NCI-H446 treated with DMSO at 0.1 percent for 48 hours (cell line): ENCODE results near the gene IRAK1BP1.
"Not testable (repeated sequence)": the region's sequence is repeated elsewhere in the genome, so short reads cannot be mapped to it uniquely, and the experiment has no call there.

Experiments used
- DNase-seq: peaks from one replicate; lab custom pipeline; 2025; lab: John Stamatoyannopoulos, UW

Gene IRAK1BP1, protein sequence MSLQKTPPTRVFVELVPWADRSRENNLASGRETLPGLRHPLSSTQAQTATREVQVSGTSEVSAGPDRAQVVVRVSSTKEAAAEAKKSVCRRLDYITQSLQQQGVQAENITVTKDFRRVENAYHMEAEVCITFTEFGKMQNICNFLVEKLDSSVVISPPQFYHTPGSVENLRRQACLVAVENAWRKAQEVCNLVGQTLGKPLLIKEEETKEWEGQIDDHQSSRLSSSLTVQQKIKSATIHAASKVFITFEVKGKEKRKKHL

DNA sequence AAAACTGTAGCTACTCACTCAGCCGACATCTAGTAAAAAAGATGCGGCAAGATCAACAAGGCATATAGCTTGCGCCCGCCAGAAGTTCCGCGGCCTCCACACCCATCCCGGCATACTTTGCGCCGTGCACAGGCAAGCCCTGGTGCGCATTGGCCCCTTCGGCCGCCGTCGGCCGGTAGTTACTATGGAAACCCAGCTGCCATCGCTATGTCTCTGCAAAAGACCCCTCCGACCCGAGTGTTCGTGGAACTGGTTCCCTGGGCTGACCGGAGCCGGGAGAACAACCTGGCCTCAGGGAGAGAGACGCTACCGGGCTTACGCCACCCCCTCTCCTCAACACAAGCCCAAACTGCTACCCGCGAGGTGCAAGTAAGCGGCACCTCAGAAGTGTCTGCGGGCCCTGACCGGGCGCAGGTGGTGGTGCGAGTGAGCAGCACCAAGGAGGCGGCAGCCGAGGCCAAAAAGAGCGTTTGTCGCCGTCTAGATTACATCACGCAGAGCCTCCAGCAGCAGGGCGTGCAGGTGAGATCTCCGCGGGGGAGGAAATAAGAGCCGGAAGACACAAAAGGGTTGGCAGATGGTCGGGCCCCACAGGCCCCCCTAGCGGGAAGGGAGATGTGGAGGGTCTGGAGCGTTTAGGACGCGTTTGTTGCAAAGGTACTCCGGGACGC, at the start of gene IRAK1BP1:
IRAK1BP1 (plus strand) TSS at position 182 of the 671 bp plus-strand sequence; CDS start at position 208, 26 bp downstream.
- peak; percentile 51 for DNase-seq

DNA sequence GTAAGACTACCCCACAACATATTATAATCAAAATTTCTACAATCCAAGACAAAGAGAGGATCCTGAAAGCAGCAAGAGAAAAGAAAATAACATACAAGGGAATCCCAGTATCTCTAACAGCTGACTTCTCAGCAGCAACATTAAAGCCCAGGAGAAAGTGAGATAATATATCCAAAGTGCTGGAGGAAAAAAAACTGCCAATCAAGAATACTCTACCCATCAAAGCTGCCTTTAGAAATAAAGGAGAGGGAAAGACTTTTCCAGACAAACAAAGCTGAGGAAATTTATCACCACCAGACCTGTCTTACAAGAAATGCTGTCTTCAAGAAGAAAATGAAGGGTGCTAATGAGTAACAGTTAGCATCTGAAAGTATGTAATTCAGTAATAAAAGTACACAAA, 43.3 kb upstream of the IRAK1BP1 start:
- no peak for DNase-seq

DNA sequence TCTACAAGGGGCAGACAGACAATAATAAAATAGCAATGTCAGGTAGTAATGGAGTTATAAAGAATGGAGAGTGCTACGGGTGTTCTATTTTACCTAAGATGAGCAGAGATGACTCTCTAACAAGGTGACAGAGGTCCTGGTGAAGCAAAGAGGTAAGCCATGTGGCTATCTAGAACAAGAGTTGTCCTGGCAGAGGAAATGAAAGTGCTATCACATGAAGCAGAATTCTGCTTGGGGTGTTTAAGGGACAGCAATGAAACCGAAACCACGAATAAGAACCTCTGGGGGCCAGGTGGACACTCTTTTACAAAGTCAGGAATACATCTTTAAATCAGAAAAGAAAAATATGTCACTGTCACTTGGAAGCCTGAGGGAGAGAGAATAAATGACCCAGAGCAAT, 37.9 kb upstream of the IRAK1BP1 start:
- no peak for DNase-seq

GRCh38 chr6:78830805-78831204, 36.5 kb upstream of the IRAK1BP1 start:
- DNase-seq = no peak

GRCh38 chr6:78831492-78831891, 35.9 kb upstream of the IRAK1BP1 start:
- no peak for DNase-seq

- DNase-seq = no peak
Observed at GRCh38 chr6:78832091-78832808, 35.1 kb upstream of the IRAK1BP1 start.

- no peak for DNase-seq
Observed at GRCh38 chr6:78835817-78836216, 31.5 kb upstream of the IRAK1BP1 start.

DNA sequence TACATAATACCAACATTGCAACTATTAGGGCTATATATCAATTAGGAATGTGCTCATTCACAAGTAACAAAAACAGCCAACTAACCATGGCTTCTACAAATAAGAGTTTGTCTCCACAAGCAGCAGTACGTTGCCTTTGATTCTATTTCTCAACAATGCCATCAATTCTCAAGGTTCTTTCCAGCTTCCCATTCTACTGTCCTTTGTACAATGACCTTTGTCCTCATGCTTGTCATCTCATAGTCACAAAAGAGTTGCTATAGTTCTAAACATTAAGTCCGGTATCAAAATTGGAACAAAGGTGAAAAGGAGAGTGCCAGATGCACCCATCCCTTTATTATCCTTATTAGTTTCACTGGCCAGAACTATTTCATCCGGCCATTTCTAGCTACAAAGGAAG, 30.8 kb upstream of the IRAK1BP1 start:
- no peak for DNase-seq

DNA sequence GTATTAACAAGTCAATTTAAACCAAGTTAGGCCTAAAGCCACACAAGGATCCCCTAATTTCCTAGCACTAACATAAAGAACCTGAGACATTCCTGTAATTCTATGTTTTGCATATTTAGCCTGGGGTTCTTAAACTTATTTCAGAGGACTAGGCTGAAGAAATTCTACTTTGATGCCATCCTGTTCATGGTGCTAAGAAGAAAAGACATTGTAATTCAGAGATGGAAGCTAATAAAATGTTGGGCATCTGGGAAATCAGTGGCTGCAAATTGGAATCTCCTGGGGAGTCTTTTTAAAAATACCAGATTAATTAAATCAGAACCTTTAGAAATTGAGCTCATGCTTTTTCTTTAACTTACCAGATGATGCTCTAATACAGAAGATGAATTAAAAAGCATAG, 26.2 kb upstream of the IRAK1BP1 start:
- no peak for DNase-seq

- DNase-seq = no peak
Observed at GRCh38 chr6:78842953-78843352, 24.4 kb upstream of the IRAK1BP1 start.

GRCh38 chr6:78844899-78845298, 22.5 kb upstream of the IRAK1BP1 start:
- DNase-seq = no peak

GRCh38 chr6:78845567-78845966, 21.8 kb upstream of the IRAK1BP1 start:
- DNase-seq = no peak

- DNase-seq = no peak
Observed at GRCh38 chr6:78850621-78851020, 16.7 kb upstream of the IRAK1BP1 start.

GRCh38 chr6:78851156-78851555, 16.2 kb upstream of the IRAK1BP1 start:
- DNase-seq = no peak

- DNase-seq = no peak
Observed at GRCh38 chr6:78854546-78854945, 12.8 kb upstream of the IRAK1BP1 start.

DNA sequence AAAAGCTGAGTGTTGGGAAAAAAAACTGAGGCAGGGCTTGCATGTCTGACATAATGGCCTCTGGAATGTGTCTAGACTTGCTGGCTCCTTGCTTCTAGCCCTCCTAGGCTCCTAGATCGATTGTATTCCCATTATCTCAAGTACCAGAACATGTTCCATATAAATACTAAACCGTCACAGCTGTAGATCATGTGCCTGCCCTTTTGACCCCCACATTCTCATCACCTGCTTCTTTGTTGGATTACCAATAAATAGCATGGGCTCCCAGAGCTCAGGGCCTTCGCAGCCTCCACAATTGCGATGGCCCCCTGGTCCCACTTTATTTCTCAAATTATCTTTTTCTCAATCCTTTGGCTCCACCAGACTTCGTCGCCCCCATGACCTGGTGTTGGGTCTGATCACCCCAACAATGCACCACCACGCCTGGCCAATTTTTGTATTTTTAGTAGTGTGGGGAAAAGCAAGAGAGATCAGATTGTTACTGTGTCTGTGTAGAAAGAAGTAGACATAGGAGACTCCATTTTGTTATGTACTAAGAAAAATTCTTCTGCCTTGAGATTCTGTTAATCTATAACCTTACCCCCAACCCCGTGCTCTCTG, 8.9 kb upstream of the IRAK1BP1 start:
- DNase-seq = not testable (repeated sequence)

DNA sequence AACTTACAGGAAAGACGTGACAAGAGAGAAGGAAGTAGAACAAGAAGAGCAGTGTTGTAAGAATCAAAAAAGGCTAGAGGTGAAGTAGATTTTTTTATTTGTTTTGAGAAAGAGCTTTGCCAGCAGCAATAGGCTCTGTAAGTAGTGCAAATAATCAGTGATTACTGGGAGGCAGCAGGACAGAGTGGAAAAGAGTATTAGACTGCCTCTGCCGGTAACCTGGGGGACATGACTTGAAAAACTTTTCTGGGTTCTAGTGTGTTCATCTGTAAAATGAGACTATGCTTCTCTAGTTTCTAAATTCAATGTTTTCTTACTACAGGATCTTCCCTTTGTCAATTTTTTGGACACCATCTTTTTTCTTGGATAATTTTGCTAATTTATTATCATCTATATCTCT, 5.8 kb upstream of the IRAK1BP1 start:
- DNase-seq = no peak

DNA sequence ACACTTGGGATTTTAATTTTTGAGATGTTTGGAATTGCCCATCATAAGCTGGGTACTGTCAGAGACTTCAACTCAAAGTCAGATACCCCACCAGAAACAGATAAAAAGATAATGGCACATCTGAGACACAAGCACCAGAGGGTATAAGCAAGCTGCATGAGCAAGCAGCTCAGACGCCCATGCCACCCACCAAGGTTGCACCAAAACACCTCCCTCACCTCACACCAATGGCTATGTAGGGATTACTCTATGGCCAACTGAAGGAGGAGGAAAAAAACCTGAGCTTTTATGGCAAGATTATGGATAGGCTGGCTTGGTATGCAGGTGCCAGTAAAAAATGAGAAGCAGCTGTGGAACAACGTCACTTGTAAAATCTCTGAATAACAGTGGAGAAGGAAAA, 3.8 kb upstream of the IRAK1BP1 start:
- DNase-seq = no peak

GRCh38 chr6:78864957-78865356, 2.4 kb upstream of the IRAK1BP1 start:
- DNase-seq = no peak

DNA sequence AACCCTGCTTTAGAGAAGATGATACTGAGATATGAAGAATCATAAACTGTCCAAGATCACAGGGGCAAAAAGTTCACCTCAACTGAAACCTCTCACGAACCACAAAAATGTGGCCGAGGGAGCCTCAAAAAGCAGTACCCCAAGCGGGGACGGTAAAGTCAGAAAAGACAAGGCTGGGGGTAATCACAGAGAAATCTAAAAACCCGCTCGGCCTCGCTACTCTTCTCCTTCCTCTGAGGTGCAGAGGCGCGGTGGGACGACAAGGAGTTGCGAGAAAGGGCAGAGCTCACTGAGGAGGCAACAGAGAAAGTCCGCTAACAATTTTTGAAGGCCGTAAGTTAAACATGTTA, 356 bp upstream of the IRAK1BP1 start:
- DNase-seq = no peak

GRCh38 chr6:78868116-78868515, 765 bp downstream of the IRAK1BP1 start:
- DNase-seq = no peak

- DNase-seq = no peak
Observed at GRCh38 chr6:78875505-78875904, 8.2 kb downstream of the IRAK1BP1 start.

- DNase-seq = no peak
Observed at GRCh38 chr6:78883651-78884050, 16.3 kb downstream of the IRAK1BP1 start.
